Esophagus muscularis mucosa (tissue), 4 donors: Measurements from ENCODE around the gene HARS2. TPM values are rescaled to one million over a fixed set of nuclear protein-coding genes. Genes with fewer than 3 reads are reported as not detected.
A peak's percentile ranks its signal among the peaks of the same experiment; 100 is the strongest.

ENCODE experiments used
- DNase-seq: peaks from one replicate; pipeline ENCODE4 v3.0.0-alpha.2; 2017; ENCODE audit errors: extremely low spot score
- H3K27ac ChIP-seq, 4 donors: fragments of 200-600 bp; sonication (generic); replicated peaks in 1 of 4; 1 replicate in 3 of 4; 2 replicates in 1 of 4; pipeline ENCODE4 v1.5.1; 2016 to 2019; ENCODE audit warnings: mild to moderate bottlenecking in 1 of 4
- H3K27me3 ChIP-seq, 4 donors: fragments of 200-600 bp; sonication (generic); one replicate each; pipeline versions ENCODE4 v1.5.1 to v1.6.0; 2016 to 2019
- H3K36me3 ChIP-seq, 4 donors: fragments of 200-600 bp; sonication (generic); one replicate each; pipeline ENCODE4 v1.5.1; 2016 to 2019
- H3K4me1 ChIP-seq, 4 donors: fragments of 200-600 bp; sonication (generic); one replicate each; pipeline ENCODE4 v1.5.1; 2016 to 2019
- H3K4me3 ChIP-seq, 4 donors: fragments of 200-600 bp; sonication (generic); 1 replicate in 2 of 4; 2 replicates in 2 of 4; pipeline ENCODE4 v1.5.1; 2016 to 2019; ENCODE audit warnings: mild to moderate bottlenecking in 4 of 4, moderate library complexity in 1 of 4
- H3K9me3 ChIP-seq, 4 donors: fragments of 200-600 bp; sonication (generic); 1 replicate in 3 of 4; 2 replicates in 1 of 4; pipeline ENCODE4 v1.5.1; 2016 to 2019
- EP300 ChIP-seq: sonication (generic); formaldehyde crosslinking; IDR thresholded peaks from one replicate; pipeline ENCODE4 v1.6.1; 2017; ENCODE audit warnings: antibody characterized with exemption
- POLR2A ChIP-seq: fragments of 450-650 bp; IDR thresholded peaks from one replicate; pipeline ENCODE4 v1.6.1; 2017; ENCODE audit warnings: antibody characterized with exemption, moderate library complexity, mild to moderate bottlenecking, low read depth
- POLR2AphosphoS5 ChIP-seq, 2 donors: sonication (generic); formaldehyde crosslinking; IDR thresholded peaks; one replicate each; pipeline ENCODE4 v1.6.1; 2017; ENCODE audit warnings: antibody characterized with exemption in 2 of 2
- WGBS: methylation state at CpG from one replicate; pipeline ENCODE4 v1.1.5; 2018; 5-methylcytosine and 5-hydroxymethylcytosine counted together
- intact Hi-C: fragments of 100-400 bp; cut with DNase I; formaldehyde crosslinking; loops from one replicate; pipeline ENCODE4 v1.15.1; 2023
- total RNA-seq, 4 donors: library from RNA; depleted of rRNA; stranded (reverse); fragments of >200 nt; gene quantifications; one replicate each; pipeline versions ENCODE4 v1.1.0 to v1.2.1, GENCODE V29; 2016
- TF ChIP-seq, protein P1 (sequence below), 3 experiments: fragments of 200-600 bp in 2 of 3; fragments of 450-650 bp in 1 of 3; sonication (generic) in 2 of 3; IDR thresholded peaks; one replicate each; pipeline ENCODE4 v1.5.1; 2017 to 2019; ENCODE audit warnings: antibody characterized with exemption in 3 of 3, mild to moderate bottlenecking in 2 of 3, moderate library complexity in 1 of 3

HARS2 gene
- total RNA-seq, 4 donors from 2014 or later: 19.1 to 22.2 (median 19.2) TPM

DNA sequence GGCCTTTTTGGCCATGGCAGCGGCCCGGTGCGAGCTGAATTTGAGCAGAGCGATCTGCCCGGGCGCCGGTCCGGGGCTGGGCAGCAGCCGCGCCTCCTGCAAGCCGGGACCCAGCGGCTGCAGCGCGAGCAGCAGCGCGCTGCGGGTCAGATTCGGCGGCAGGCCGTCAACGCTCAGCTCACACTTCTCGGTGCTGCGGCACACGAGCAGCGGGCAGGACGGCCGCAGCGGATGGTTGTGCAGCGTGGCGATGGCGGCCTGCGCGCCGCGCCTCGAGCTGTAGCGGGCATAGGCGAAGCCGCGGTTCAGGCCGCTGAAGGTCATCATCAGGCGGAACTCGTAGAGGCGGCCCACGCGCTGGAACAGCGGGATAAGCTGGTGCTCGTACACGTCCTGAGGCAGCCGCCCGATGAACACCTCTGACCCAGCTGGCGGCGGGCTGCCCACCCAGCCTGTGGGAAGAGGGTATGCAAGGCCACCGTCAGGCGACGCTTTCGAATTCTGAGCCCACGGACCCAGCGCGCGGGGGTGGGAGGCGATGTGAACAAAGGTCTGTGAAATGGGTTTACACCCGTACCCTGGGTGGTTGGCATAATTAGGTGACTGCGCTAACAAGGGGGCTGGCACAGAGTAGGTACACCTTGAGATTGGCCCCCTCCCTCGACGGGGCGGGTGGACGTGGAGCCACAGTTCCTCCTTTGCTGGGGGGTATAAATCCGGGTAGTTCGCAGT lies 18.6 kb upstream of the HARS2 start:
- intact Hi-C loops: no loop called here
- H3K4me1 ChIP-seq: peaks cover 0 to 11% (median 10%) of the 10 kb centered on the region in 4 donors
- no peaks in the 10 kb centered on the region for H3K27me3 ChIP-seq

DNA sequence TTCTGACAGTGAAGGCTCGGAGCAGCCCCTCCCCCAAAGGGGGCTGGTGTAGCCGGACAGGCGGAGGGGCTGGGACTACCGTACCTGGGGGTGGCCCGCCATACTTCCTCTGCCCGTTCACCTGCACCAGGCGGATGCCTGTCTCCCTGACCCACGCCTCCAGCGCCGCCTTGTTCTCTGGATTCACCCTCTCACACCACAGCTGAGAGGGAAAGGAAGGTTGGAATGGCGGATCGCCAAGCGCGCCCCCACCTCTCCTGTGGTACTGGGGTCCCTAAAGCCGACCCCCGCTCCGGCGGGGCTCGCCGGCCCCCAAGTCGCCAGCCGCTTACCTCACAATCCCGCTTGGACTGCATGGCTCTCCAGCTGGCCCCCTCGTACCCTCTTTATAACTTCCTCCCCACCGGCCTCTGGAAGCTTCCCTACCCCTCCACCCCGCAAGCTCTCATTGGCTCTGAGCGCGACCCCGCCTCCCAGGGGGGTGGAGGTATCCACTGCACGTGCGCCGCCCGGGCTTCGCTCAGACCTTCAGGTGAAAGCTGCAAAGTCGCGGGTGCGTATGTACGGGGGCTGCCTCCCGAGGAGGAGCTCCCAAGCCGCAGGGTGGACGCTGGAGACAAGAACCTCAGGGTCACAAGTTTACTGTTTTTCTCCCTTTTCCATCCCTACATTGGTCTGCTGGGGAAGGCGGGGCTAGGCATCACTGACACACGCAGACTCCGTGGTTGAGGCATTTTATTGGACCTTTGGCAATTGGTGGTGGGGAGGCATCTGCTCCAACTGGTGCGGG lies 17.9 kb upstream of the HARS2 start, which contains the start of gene DND1:
Gene DND1, minus strand, starts transcription at position 390 of the 790 bp plus-strand sequence. Its CDS starts 34 bp downstream, at position 356.
- TF ChIP-seq, protein P1, sequence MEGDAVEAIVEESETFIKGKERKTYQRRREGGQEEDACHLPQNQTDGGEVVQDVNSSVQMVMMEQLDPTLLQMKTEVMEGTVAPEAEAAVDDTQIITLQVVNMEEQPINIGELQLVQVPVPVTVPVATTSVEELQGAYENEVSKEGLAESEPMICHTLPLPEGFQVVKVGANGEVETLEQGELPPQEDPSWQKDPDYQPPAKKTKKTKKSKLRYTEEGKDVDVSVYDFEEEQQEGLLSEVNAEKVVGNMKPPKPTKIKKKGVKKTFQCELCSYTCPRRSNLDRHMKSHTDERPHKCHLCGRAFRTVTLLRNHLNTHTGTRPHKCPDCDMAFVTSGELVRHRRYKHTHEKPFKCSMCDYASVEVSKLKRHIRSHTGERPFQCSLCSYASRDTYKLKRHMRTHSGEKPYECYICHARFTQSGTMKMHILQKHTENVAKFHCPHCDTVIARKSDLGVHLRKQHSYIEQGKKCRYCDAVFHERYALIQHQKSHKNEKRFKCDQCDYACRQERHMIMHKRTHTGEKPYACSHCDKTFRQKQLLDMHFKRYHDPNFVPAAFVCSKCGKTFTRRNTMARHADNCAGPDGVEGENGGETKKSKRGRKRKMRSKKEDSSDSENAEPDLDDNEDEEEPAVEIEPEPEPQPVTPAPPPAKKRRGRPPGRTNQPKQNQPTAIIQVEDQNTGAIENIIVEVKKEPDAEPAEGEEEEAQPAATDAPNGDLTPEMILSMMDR (IDR thresholded peaks at IDR 0.05): no peak
- no peak for TF ChIP-seq EP300
- no peak for TF ChIP-seq POLR2AphosphoS5 (IDR thresholded peaks at IDR 0.05)
- no peak for TF ChIP-seq POLR2A
- Histone ChIP-seq H3K4me1 (peaks cover 0 to 11% (median 10%) of the 10 kb centered on the region in 4 donors), H3K4me3 (peak within 1 kb of the TSS; percentile 26 to 37 (median 31)), H3K27me3 (no peaks in the 10 kb centered on the region), H3K27ac (no peak within 1 kb of the TSS), H3K36me3 (peaks cover 61 to 99% (median 90%) of the 10 kb centered on the region in 4 donors), H3K9me3 (no peaks in the 10 kb centered on the region)
- no peak for DNase-seq
- WGBS: 86% methylated on average over 38 of the region's 45 CpGs
- intact Hi-C loops: no loop called here

More for the DNA sequence above, 18.6 kb upstream of the HARS2 start:
- Histone ChIP-seq H3K9me3 (no peaks in the 10 kb centered on the region), H3K27ac (no peak overlapping the region), H3K4me3 (peak overlapping the region; percentile 26 to 37 (median 31)), H3K36me3 (peaks cover 59 to 99% (median 88%) of the 10 kb centered on the region in 4 donors)
- no peak for TF ChIP-seq POLR2A
- TF ChIP-seq, protein P1 (IDR thresholded peaks at IDR 0.05): no peak
- TF ChIP-seq POLR2AphosphoS5 (IDR thresholded peaks at IDR 0.05): peak in 1 of 2 donors; percentile 29
- no peak for TF ChIP-seq EP300
- no peak for DNase-seq
- WGBS: 42% methylated on average over 18 of the region's 70 CpGs

DNA sequence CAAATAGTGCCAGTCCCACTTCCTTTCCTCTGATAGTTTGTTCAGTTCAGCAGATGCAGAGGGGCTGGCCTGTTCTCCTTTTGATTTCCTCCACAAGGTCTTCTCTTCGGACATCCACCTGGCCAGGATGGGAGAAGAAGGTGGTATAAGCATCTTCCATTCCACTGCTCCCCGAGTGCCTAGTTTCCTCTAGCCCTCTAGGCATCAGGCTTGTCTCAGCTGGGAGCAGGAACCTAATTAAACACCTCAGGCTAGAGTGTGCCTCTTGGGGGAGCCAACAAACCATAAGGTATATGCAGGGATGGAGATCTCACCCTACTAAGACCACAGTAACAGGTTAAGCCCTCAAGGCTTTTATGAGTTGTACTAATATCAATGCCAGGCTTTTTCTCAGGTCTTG lies 17.0 kb upstream of the HARS2 start:
- intact Hi-C loops: no loop called here
- 88% methylated on average over 2 of the region's 2 CpGs for WGBS
- Histone ChIP-seq H3K4me1 (peaks cover 0 to 11% (median 10%) of the 10 kb centered on the region in 4 donors), H3K27ac (no peak overlapping the region), H3K36me3 (peaks cover 60 to 99% (median 90%) of the 10 kb centered on the region in 4 donors), H3K4me3 (no peak overlapping the region), H3K9me3 (no peaks in the 10 kb centered on the region), H3K27me3 (no peaks in the 10 kb centered on the region)
- no peak for TF ChIP-seq POLR2A
- TF ChIP-seq POLR2AphosphoS5 (IDR thresholded peaks at IDR 0.05): no peak
- TF ChIP-seq, protein P1 (IDR thresholded peaks at IDR 0.05): no peak
- no peak for TF ChIP-seq EP300
- DNase-seq: no peak

- Histone ChIP-seq H3K4me1 (peaks cover 0 to 11% (median 10%) of the 10 kb centered on the region in 4 donors), H3K4me3 (no peak overlapping the region), H3K36me3 (peaks cover 61 to 99% (median 90%) of the 10 kb centered on the region in 4 donors), H3K9me3 (no peaks in the 10 kb centered on the region), H3K27ac (no peak overlapping the region), H3K27me3 (no peaks in the 10 kb centered on the region)
- TF ChIP-seq EP300 (no peak), POLR2A (no peak), POLR2AphosphoS5 (IDR thresholded peaks at IDR 0.05) (no peak)
- TF ChIP-seq, protein P1 (IDR thresholded peaks at IDR 0.05): no peak
- intact Hi-C loops: no loop called here
- WGBS: 97% methylated on average over 4 of the region's 4 CpGs
- no peak for DNase-seq
Measured at GRCh38 chr5:140674629-140675028, 16.6 kb upstream of the HARS2 start.
